Posterior vena cava (tissue), 2 donors: ENCODE results near the gene SCARB1. TPM values are rescaled to one million over a fixed set of nuclear protein-coding genes. Genes with fewer than 3 reads are reported as not detected.

Experiments
- DNase-seq: peaks from one replicate; pipeline ENCODE4 v3.0.0-alpha.2; 2020; ENCODE audit warnings: low spot score
- intact Hi-C, 2 donors: fragments of 100-400 bp; cut with DNase I; formaldehyde crosslinking; loops; one replicate each; pipeline versions ENCODE4 v1.14.1 to v1.14.2; 2022 to 2023
- total RNA-seq, 2 donors: library from RNA; stranded (reverse); fragmentation: NEBNext Ultra II Directional; extraction: Animal tissue kit (Norgen Biotek cat#: 25700); gene quantifications; one replicate each; pipeline ENCODE4 v1.2.1, GENCODE V29; 2021
- donor health status: DM: yes; HTN: yes; CAD: no.
- donor health status: DM: yes; HTN: yes; CAD: no.

The SCARB1 gene
- total RNA-seq, 2 donors from 2014 or later = 13.0 to 14.3 TPM

GRCh38 chr12:124848621-124849380 lies 14.9 kb downstream of the SCARB1 start:
- DNase-seq = no peak
- intact Hi-C loops = no loop called here

- no peak for DNase-seq
- intact Hi-C loops = no loop called here
Observed at GRCh38 chr12:124847113-124848074, 16.3 kb downstream of the SCARB1 start.

DNA sequence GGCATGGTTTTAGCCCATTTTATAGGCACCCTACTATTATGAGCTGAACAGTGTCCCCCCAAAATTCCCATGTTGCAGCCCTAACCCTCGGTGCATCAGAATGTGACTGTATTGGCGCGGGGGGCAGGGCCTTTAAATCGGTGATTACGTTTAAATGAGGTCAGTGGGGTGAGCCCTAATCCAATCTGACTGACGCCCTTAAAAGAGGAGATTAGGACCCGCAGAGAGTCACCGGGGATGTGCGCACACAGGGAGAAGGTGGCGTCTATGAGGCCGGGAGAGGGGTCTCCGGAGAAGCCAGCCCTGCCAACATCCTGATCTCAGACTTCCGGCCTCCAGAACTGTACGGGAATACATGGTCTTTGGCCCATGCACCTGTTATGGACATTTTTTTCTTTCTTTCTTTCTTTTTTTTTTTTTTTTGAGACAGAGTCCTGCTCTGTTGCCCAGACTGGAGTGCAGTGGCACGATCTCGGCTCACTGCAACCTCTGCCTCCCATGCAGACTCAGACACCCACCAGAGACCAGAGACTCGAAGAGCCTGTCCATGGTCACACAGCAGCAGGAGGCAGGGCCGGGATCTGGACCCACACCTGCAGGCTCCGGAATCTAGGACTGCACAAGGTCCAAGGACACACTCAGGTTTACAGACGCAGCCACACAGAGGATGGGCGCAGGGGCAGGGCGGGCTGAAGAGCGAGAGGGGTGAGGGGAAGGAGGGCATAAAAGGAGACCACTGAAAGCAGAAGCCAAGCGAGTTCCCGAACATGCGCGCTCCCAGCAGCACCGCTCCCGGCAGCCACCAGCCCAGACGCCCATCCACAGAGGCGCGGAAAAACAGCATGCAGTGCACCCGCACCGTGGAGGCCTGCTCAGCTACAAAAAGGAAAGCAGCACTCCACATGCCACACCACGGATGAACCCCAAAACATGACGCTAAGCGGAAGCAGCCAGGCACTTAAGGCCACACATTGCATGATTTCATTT lies 19.0 kb downstream of the SCARB1 start:
- intact Hi-C loops = no loop called here
- DNase-seq = no peak

DNA sequence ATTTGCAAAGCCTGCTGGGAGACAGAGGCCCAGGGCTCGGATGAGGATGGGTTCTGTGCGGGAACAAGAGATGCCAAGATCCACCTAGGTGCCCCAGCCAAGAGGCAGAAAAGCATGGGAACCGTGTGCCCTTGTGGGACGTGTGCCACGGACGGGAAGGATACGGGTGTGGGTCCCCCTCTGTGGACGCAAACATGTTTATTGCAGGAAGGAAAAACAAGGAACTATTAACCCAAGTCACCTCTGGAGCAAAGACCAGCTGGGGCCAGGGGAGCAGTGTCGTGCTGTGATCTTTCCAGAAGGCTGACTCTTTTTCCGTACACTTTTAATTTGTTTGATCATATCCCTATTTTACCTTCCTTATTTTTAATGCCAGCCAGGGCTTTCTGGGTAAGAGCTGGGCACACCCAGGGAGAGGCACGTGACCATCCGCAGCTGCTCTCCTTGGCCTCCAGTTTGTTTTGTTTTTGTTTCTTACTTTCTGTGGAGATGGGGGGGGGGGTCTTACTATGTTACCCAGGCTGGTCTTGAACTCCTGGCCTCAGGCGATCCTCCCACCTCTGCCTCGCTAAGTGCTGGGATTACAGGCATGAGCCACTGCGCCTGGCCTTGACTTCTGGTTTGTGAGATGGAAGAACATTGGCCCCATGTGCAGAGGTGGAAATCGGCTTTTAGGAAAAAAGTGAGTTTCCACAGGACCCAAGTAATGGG lies 20.7 kb downstream of the SCARB1 start:
- DNase-seq = no peak
- intact Hi-C loops = no loop called here

- intact Hi-C loops = no loop called here
- no peak for DNase-seq
Observed at GRCh38 chr12:124842073-124842749, 21.5 kb downstream of the SCARB1 start.

GRCh38 chr12:124841558-124841945 lies 22.1 kb downstream of the SCARB1 start:
- DNase-seq = no peak
- intact Hi-C loops = no loop called here

DNA sequence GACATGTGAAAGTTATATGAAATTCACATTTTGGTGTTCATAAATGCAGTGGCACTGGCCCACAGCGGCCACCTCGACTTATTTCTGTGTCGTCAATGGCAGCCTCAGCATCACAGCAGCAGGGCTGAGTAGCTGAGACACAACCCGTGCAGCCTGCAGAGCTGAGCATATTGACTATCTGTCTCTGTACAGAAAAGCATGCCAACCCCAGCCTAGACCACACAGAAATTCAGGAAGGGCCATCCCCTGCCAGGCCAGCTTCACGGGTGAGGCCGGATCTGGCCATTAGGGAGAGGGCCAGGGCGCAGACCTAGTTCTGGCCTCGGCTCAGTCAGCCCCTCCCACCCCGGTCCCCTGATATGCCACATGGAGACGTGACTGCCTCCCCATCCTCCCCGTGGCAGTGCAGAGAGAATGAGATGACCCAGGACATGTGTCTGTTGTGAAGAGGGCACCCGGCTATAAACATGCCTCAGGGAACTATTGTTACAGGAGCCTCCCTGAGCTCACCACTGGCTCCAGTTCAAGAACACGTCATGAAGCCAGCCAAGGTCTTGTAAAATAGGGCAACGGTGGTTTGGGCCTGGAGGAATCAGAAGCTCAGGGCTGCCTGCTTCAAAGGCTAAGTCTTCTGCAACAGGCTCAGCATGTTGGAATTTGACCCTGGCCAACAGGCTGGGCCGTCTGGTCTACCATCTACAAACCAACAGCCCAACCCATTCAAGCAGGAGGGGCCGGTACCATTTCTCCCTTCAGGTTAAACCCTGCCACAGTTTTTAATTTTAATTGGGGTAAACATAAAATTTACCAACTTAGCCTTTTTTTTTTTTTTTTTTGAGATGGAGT lies 25.5 kb downstream of the SCARB1 start:
- DNase-seq = peak; percentile 92

GRCh38 chr12:124837249-124837897 lies 26.3 kb downstream of the SCARB1 start:
- intact Hi-C loops = no loop called here
- no peak for DNase-seq

More for the DNA sequence above, 25.5 kb downstream of the SCARB1 start:
- intact Hi-C loops = no loop called here

DNA sequence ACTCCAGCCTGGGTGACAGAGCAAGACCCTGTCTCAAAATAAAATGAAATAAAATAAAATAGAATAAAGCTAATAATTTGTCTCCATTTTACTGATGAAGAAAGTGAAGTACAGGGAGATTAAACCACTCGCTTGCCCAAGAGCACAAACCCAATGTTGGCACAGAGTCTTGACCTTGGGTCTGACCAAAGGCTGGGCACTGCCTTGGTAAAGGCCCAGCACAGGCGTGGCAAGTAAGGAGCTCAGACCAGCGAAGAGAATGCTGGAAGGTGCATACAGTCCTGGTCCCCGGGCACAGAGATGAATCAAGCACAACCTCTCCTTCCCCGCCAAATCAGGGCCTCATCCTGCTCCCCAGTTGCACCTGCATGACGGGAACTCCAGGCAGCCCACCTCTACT lies 26.9 kb downstream of the SCARB1 start:
- intact Hi-C loops = no loop called here
- DNase-seq = no peak

DNA sequence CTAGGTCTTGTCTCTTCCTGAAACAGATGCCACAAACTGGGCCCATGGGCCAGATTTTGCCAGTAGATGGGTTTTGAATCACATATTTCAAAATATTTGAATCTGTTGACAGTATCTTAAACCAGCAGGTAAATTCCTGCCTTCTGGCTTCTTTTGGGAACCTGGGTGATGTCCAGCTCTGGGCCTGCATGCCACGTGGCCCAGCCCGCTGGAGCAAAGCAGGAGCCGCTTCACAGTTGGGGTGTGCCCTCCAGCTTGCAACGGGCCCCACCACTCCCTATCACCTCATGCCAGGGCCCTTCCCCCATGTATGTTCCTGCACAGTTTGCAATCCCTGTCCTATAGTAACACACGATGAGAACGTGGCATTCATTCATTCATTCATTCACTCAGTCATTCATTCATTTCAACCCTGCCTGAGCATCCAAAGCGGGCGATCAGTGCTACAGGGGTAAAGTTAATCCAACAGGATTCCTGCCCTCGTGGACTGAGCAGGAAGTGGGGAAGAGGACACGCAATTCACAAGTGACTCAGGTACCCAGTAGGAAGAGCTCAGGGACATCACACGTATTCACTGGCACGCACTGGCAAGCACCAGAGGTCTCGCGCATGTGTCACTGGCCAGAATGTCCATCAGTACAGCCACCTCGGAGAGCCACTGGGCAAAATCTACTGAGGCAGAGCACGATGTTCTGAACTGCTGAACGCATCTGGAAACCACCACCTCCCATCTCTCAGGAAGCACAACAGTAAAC lies 27.8 kb downstream of the SCARB1 start:
- DNase-seq = no peak
- intact Hi-C loops = no loop called here

GRCh38 chr12:124834822-124835221 lies 28.8 kb downstream of the SCARB1 start:
- peak; percentile 72 for DNase-seq
- intact Hi-C loops = no loop called here

- intact Hi-C loops = no loop called here
- peak; percentile 83 for DNase-seq
Observed at GRCh38 chr12:124833693-124834122, 30.0 kb downstream of the SCARB1 start.

DNA sequence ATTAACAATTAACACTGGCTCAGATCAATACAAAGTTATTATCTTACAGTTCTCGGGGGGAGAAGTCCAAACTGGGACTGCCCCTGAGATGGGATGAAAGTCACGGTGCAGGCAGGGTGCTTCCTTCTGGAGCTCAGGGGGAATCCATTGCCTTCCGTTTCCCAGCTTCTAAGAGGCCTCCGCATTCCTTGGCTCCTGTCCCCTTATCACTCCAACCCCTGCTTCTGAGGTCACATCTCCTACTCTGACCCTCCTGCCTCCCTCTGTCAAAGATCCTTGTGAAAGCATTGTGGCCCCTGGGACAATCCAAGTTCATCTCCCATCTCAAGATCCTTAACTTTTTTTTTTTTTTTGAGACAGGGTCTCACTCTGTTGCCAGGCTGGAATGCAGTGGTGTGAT lies 30.8 kb downstream of the SCARB1 start:
- intact Hi-C loops = no loop called here
- DNase-seq = no peak

- intact Hi-C loops = no loop called here
- DNase-seq = no peak
Observed at GRCh38 chr12:124831590-124831989, 32.1 kb downstream of the SCARB1 start.

GRCh38 chr12:124830306-124830705 lies 33.4 kb downstream of the SCARB1 start:
- DNase-seq = no peak
- intact Hi-C loops = no loop called here

GRCh38 chr12:124829708-124830304 lies 33.9 kb downstream of the SCARB1 start:
- DNase-seq = no peak
- intact Hi-C loops = no loop called here
